ENCODE results near the gene SEC61B. TPM values are rescaled to one million over a fixed set of nuclear protein-coding genes. Genes with fewer than 3 reads are reported as not detected.

SEC61B gene
- total and polyA plus RNA-seq, 7 experiments from 2014 or later: 50.4 to 292 (median 75.1) TPM

GRCh38 chr9:99270491-99270890 lies 48.4 kb downstream of the SEC61B start:
- ATAC-seq (no peak), DNase-seq (no peak)
- Histone ChIP-seq H3K9me3 (ENCODE audit: control insufficient read depth in 2 of 3, low read length in 3 of 3) (no peaks in the 10 kb centered on the region), H3K27me3 (ENCODE audit: control insufficient read depth in 2 of 2, insufficient read depth in 2 of 2, low read length in 2 of 2) (no peaks in the 10 kb centered on the region), H3K36me3 (ENCODE audit: control insufficient read depth in 2 of 3, insufficient read depth in 3 of 3, low read length in 3 of 3) (no peaks in the 10 kb centered on the region), H3K4me3 (ENCODE audit: low read length) (no peak overlapping the region), H3K27ac (ENCODE audit: low read depth, low read length) (no peak overlapping the region), H3K4me1 (ENCODE audit: control insufficient read depth in 2 of 2, insufficient read depth in 2 of 2, low read length in 2 of 2) (peaks cover 0 to 4% of the 10 kb centered on the region in 2 donors)
- peaks cover 0 to 10% (median 9%) of the 10 kb centered on the region in 7 donors for H3K4me1 Mint-ChIP-seq
- no peak overlapping the region for H3K27ac Mint-ChIP-seq
- POLR2A ChIA-PET: no interaction called here
- H3K9me3 Mint-ChIP-seq: no peaks in the 10 kb centered on the region
- intact Hi-C loops (cut with micrococcal nuclease): no loop called here
- H3K27me3 Mint-ChIP-seq: peaks cover 0 to 16% (median 6%) of the 10 kb centered on the region in 5 donors
- H3K36me3 Mint-ChIP-seq: no peaks in the 10 kb centered on the region
- CTCF ChIA-PET: no interaction called here
- no peak overlapping the region for H3K4me3 Mint-ChIP-seq

GRCh38 chr9:99272836-99273235 lies 50.8 kb downstream of the SEC61B start:
- Mint-ChIP-seq H3K36me3 (no peaks in the 10 kb centered on the region), H3K4me1 (peaks cover 0 to 2% (median 0%) of the 10 kb centered on the region in 7 donors), H3K27me3 (peaks cover 8 to 25% (median 17%) of the 10 kb centered on the region in 5 donors), H3K4me3 (no peak overlapping the region), H3K9me3 (no peaks in the 10 kb centered on the region), H3K27ac (no peak overlapping the region)
- ChIA-PET POLR2A (no interaction called here), CTCF (no interaction called here)
- no peaks in the 10 kb centered on the region for H3K27me3 ChIP-seq (ENCODE audit: control insufficient read depth in 2 of 2, insufficient read depth in 2 of 2, low read length in 2 of 2)
- intact Hi-C loops (cut with micrococcal nuclease): no loop called here
- H3K4me3 ChIP-seq (ENCODE audit: low read length): no peak overlapping the region
- no peak for ATAC-seq
- no peak for DNase-seq
- H3K27ac ChIP-seq (ENCODE audit: low read depth, low read length): no peak overlapping the region
- H3K36me3 ChIP-seq (ENCODE audit: control insufficient read depth in 2 of 3, insufficient read depth in 3 of 3, low read length in 3 of 3): no peaks in the 10 kb centered on the region
- no peaks in the 10 kb centered on the region for H3K9me3 ChIP-seq (ENCODE audit: control insufficient read depth in 2 of 3, low read length in 3 of 3)
- H3K4me1 ChIP-seq (ENCODE audit: control insufficient read depth in 2 of 2, insufficient read depth in 2 of 2, low read length in 2 of 2): no peaks in the 10 kb centered on the region

DNA sequence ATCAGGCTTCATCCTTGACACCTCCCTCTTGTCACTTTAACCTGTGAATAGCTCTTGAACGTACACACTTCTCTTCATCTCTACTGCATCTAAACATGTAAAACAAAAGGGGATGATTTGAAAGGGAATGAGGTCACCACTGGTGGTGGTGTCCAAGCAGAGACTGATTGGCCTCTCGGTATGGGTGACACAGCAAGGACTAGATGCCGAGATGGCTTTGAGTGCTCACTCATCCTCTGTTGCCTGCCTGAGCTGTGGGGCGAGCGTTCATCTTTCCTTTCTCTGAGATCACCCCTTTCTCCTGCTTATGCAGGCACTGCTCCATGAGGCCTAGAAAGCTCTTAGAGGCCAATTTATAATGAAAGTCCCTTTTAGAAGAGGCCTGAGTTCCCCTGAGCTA lies 51.9 kb downstream of the SEC61B start:
- CTCF ChIA-PET: interaction anchor here (0.6 kb wide), 1 partner anchor 416 kb away, joined by 3 read pairs; no protein-coding TSS in a partner anchor
- no peak overlapping the region for H3K4me3 Mint-ChIP-seq
- intact Hi-C loops (cut with micrococcal nuclease): no loop called here
- POLR2A ChIA-PET: no interaction called here
- H3K4me1 Mint-ChIP-seq: peaks cover 0 to 2% (median 0%) of the 10 kb centered on the region in 7 donors
- H3K9me3 Mint-ChIP-seq: no peaks in the 10 kb centered on the region
- no peak overlapping the region for H3K27ac Mint-ChIP-seq
- ATAC-seq: no peak
- Histone ChIP-seq H3K27me3 (ENCODE audit: control insufficient read depth in 2 of 2, insufficient read depth in 2 of 2, low read length in 2 of 2) (no peaks in the 10 kb centered on the region), H3K4me1 (ENCODE audit: control insufficient read depth in 2 of 2, insufficient read depth in 2 of 2, low read length in 2 of 2) (no peaks in the 10 kb centered on the region), H3K36me3 (ENCODE audit: control insufficient read depth in 2 of 3, insufficient read depth in 3 of 3, low read length in 3 of 3) (no peaks in the 10 kb centered on the region), H3K27ac (ENCODE audit: low read depth, low read length) (no peak overlapping the region), H3K4me3 (ENCODE audit: low read length) (no peak overlapping the region), H3K9me3 (ENCODE audit: control insufficient read depth in 2 of 3, low read length in 3 of 3) (no peaks in the 10 kb centered on the region)
- no peak for DNase-seq
- H3K36me3 Mint-ChIP-seq: no peaks in the 10 kb centered on the region
- H3K27me3 Mint-ChIP-seq: peaks cover 8 to 27% (median 17%) of the 10 kb centered on the region in 5 donors

DNA sequence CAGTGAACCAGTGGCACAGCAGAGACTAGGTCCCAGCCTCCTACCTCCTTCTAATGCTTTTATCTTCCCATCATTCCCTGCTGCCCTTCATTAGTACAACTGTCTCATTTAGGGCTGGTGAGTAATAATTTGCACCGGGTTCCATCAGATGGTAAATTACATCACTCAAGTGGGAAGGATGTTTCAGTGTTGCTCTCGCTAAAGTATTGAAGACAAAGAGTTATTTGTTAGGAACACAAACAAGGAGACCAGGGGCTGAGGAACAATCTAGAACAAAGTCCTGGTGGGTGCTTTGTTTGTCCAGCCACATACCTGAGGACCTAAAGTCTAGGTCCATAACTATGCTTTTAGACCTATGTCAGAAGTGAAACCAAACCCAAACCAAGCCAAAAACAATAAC lies 52.4 kb downstream of the SEC61B start:
- Histone ChIP-seq H3K36me3 (ENCODE audit: control insufficient read depth in 2 of 3, insufficient read depth in 3 of 3, low read length in 3 of 3) (no peaks in the 10 kb centered on the region), H3K9me3 (ENCODE audit: control insufficient read depth in 2 of 3, low read length in 3 of 3) (no peaks in the 10 kb centered on the region), H3K27me3 (ENCODE audit: control insufficient read depth in 2 of 2, insufficient read depth in 2 of 2, low read length in 2 of 2) (no peaks in the 10 kb centered on the region), H3K27ac (ENCODE audit: low read depth, low read length) (no peak overlapping the region), H3K4me3 (ENCODE audit: low read length) (no peak overlapping the region), H3K4me1 (ENCODE audit: control insufficient read depth in 2 of 2, insufficient read depth in 2 of 2, low read length in 2 of 2) (no peaks in the 10 kb centered on the region)
- peaks cover 8 to 24% (median 17%) of the 10 kb centered on the region in 5 donors for H3K27me3 Mint-ChIP-seq
- H3K27ac Mint-ChIP-seq: no peak overlapping the region
- ChIA-PET POLR2A (no interaction called here), CTCF (interaction anchor here (0.6 kb wide), 1 partner anchor 417 kb away, joined by 3 read pairs; no protein-coding TSS in a partner anchor)
- H3K9me3 Mint-ChIP-seq: no peaks in the 10 kb centered on the region
- intact Hi-C loops (cut with micrococcal nuclease): no loop called here
- no peak for ATAC-seq
- H3K4me1 Mint-ChIP-seq: peaks cover 0 to 2% (median 0%) of the 10 kb centered on the region in 7 donors
- no peak overlapping the region for H3K4me3 Mint-ChIP-seq
- DNase-seq: no peak
- H3K36me3 Mint-ChIP-seq: no peaks in the 10 kb centered on the region

Other genes starting within 250 kb of the SEC61B start
- 10 to 100 TPM; 20.6 to 95.5 (median 29.5) TPM for gene TGFBR1, start 117.2 kb upstream of the SEC61B start, total RNA-seq
- gene TGFBR1, start 117.2 kb upstream of the SEC61B start, polyA plus RNA-seq: 10 to 100 TPM; 18.3 to 22.0 TPM
- gene ALG2, start 340 bp upstream of the SEC61B start, total RNA-seq: 10 to 100 TPM; 13.9 to 33.7 (median 25.2) TPM
- 10 to 100 TPM; 20.1 to 28.4 TPM for gene ALG2, start 340 bp upstream of the SEC61B start, polyA plus RNA-seq